H1 (cell line): ENCODE data around the gene ARHGEF6. TPM values are rescaled to one million over a fixed set of nuclear protein-coding genes. Genes with fewer than 3 reads are reported as not detected.

ENCODE experiments used
- BRCA1 ChIP-seq: IDR thresholded peaks from 2 replicates; pipeline ENCODE4 v1.6.1; 2012; ENCODE audit warnings: low read depth, low read length, improper control_type of control experiment
- CHD1 ChIP-seq: IDR thresholded peaks from 2 replicates; pipeline ENCODE4 v1.6.1; 2012; ENCODE audit warnings: low read depth, low read length, improper control_type of control experiment
- EP300 ChIP-seq, 2 experiments: IDR thresholded peaks; 1 replicate in 1 of 2; 2 replicates in 1 of 2; pipeline ENCODE4 v1.6.1; 2011 to 2012; ENCODE audit warnings: low read depth in 2 of 2, low read length in 2 of 2, mild to moderate bottlenecking in 2 of 2, borderline replicate concordance in 1 of 2, inconsistent platforms in 1 of 2, moderate library complexity in 1 of 2
- GTF2F1 ChIP-seq: IDR thresholded peaks from 2 replicates; pipeline ENCODE4 v1.6.1; 2012; ENCODE audit warnings: low read depth, low read length, improper control_type of control experiment, borderline replicate concordance
- RAD21 ChIP-seq, 2 experiments: IDR thresholded peaks in 1 of 2; conservative IDR thresholded peaks in 1 of 2; 2 replicates each; pipeline ENCODE4 v1.6.1; 2011; ENCODE audit warnings: low read depth in 2 of 2, low read length in 2 of 2, improper control_type of control experiment in 1 of 2, inconsistent platforms in 1 of 2, mild to moderate bottlenecking in 1 of 2, moderate library complexity in 1 of 2
- RBBP5 ChIP-seq: IDR thresholded peaks from 2 replicates; pipeline ENCODE4 v1.7.1; 2012; ENCODE audit warnings: low read depth, mild to moderate bottlenecking, inconsistent platforms, low read length, moderate library complexity, borderline replicate concordance
- SAP30 ChIP-seq: fragments of 300-600 bp; sonication (generic); IDR thresholded peaks from 2 replicates; pipeline ENCODE4 v1.7.1; 2012; ENCODE audit warnings: low read length, moderate library complexity, mild to moderate bottlenecking, inconsistent platforms; ENCODE audit not compliant: insufficient read depth, insufficient replicate concordance
- SIRT6 ChIP-seq: IDR thresholded peaks from one replicate; pipeline ENCODE4 v1.7.1; 2012; ENCODE audit warnings: low read length, inconsistent platforms
- SP4 ChIP-seq: IDR thresholded peaks from 2 replicates; pipeline ENCODE4 v1.6.1; 2012; ENCODE audit warnings: low read length, inconsistent platforms
- SRF ChIP-seq: IDR thresholded peaks from 2 replicates; pipeline ENCODE4 v1.6.1; 2011; ENCODE audit warnings: mild to moderate bottlenecking, low read depth, low read length, moderate library complexity
- TAF1 ChIP-seq: IDR thresholded peaks from 2 replicates; pipeline ENCODE4 v1.6.1; 2011; ENCODE audit warnings: mild to moderate bottlenecking, low read depth, low read length
- polyA plus RNA-seq, 7 experiments: library from polyadenylated mRNA; depleted of rRNA in 3 of 7; stranded (reverse) in 5 of 7; unstranded in 2 of 7; fragments of >200 nt in 5 of 7; fragments of 200-250 nt in 2 of 7; gene quantifications; 1 replicate in 5 of 7; 2 replicates in 1 of 7; 4 replicates in 1 of 7; pipeline versions ENCODE4 v1.2.1 to v1.2.3, GENCODE V29; 2011 to 2013; ENCODE audit warnings: missing spikeins in 2 of 7, mixed read lengths in 2 of 7
- total RNA-seq: library from RNA; stranded (reverse); fragmentation: NEBNext Ultra II Directional; extraction: Animal tissue kit (Norgen Biotek cat#: 25700); gene quantifications from 2 replicates; pipeline ENCODE4 v1.2.1, GENCODE V29; 2021
- TF ChIP-seq, protein P1 (sequence below): fragments of 300-600 bp; sonication (generic); IDR thresholded peaks from 2 replicates; pipeline ENCODE4 v1.7.1; 2012; ENCODE audit warnings: low read length, moderate library complexity, mild to moderate bottlenecking, inconsistent platforms; ENCODE audit not compliant: insufficient replicate concordance

ARHGEF6 gene
- total and polyA plus RNA-seq, 2 of the 8 experiments (the other 6 are each of a cell fraction or from before 2014, with no cell fraction given) = 3.6 to 3.7 TPM

DNA sequence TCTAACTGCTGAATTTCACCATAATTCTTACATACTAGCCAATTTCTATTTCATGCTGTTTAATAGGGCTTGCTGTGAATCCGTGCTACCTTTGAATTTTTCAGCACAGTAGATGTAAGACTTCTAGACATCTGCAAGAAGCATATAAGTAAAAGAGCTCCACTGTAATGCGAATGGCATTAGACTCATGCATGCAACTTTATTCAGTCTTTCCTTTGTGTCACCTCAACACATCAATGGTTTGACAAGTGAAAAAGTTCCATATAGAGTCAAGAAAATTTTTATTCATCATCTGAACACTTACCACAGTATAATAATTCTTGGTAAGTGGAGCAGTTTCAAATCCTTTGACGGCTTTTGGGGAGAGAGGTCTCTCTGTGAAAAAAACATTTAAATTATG lies 48.9 kb downstream of the ARHGEF6 start (continued):
- TF ChIP-seq, protein P1, sequence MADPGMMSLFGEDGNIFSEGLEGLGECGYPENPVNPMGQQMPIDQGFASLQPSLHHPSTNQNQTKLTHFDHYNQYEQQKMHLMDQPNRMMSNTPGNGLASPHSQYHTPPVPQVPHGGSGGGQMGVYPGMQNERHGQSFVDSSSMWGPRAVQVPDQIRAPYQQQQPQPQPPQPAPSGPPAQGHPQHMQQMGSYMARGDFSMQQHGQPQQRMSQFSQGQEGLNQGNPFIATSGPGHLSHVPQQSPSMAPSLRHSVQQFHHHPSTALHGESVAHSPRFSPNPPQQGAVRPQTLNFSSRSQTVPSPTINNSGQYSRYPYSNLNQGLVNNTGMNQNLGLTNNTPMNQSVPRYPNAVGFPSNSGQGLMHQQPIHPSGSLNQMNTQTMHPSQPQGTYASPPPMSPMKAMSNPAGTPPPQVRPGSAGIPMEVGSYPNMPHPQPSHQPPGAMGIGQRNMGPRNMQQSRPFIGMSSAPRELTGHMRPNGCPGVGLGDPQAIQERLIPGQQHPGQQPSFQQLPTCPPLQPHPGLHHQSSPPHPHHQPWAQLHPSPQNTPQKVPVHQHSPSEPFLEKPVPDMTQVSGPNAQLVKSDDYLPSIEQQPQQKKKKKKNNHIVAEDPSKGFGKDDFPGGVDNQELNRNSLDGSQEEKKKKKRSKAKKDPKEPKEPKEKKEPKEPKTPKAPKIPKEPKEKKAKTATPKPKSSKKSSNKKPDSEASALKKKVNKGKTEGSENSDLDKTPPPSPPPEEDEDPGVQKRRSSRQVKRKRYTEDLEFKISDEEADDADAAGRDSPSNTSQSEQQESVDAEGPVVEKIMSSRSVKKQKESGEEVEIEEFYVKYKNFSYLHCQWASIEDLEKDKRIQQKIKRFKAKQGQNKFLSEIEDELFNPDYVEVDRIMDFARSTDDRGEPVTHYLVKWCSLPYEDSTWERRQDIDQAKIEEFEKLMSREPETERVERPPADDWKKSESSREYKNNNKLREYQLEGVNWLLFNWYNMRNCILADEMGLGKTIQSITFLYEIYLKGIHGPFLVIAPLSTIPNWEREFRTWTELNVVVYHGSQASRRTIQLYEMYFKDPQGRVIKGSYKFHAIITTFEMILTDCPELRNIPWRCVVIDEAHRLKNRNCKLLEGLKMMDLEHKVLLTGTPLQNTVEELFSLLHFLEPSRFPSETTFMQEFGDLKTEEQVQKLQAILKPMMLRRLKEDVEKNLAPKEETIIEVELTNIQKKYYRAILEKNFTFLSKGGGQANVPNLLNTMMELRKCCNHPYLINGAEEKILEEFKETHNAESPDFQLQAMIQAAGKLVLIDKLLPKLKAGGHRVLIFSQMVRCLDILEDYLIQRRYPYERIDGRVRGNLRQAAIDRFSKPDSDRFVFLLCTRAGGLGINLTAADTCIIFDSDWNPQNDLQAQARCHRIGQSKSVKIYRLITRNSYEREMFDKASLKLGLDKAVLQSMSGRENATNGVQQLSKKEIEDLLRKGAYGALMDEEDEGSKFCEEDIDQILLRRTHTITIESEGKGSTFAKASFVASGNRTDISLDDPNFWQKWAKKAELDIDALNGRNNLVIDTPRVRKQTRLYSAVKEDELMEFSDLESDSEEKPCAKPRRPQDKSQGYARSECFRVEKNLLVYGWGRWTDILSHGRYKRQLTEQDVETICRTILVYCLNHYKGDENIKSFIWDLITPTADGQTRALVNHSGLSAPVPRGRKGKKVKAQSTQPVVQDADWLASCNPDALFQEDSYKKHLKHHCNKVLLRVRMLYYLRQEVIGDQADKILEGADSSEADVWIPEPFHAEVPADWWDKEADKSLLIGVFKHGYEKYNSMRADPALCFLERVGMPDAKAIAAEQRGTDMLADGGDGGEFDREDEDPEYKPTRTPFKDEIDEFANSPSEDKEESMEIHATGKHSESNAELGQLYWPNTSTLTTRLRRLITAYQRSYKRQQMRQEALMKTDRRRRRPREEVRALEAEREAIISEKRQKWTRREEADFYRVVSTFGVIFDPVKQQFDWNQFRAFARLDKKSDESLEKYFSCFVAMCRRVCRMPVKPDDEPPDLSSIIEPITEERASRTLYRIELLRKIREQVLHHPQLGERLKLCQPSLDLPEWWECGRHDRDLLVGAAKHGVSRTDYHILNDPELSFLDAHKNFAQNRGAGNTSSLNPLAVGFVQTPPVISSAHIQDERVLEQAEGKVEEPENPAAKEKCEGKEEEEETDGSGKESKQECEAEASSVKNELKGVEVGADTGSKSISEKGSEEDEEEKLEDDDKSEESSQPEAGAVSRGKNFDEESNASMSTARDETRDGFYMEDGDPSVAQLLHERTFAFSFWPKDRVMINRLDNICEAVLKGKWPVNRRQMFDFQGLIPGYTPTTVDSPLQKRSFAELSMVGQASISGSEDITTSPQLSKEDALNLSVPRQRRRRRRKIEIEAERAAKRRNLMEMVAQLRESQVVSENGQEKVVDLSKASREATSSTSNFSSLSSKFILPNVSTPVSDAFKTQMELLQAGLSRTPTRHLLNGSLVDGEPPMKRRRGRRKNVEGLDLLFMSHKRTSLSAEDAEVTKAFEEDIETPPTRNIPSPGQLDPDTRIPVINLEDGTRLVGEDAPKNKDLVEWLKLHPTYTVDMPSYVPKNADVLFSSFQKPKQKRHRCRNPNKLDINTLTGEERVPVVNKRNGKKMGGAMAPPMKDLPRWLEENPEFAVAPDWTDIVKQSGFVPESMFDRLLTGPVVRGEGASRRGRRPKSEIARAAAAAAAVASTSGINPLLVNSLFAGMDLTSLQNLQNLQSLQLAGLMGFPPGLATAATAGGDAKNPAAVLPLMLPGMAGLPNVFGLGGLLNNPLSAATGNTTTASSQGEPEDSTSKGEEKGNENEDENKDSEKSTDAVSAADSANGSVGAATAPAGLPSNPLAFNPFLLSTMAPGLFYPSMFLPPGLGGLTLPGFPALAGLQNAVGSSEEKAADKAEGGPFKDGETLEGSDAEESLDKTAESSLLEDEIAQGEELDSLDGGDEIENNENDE = no peak
- TF ChIP-seq SAP30 (no peak), CHD1 (no peak), SP4 (no peak), RAD21 (IDR thresholded peaks at IDR 0.05 in 1 of 2, conservative IDR thresholded peaks at IDR 0.05 in 1 of 2; ENCODE audit: low read depth in 2 of 2, low read length in 2 of 2) (no peak), GTF2F1 (no peak), BRCA1 (no peak), SIRT6 (no peak), TAF1 (no peak), RBBP5 (no peak), SRF (no peak), EP300 (IDR thresholded peaks at IDR 0.05; ENCODE audit: borderline replicate concordance in 1 of 2, low read depth in 2 of 2, low read length in 2 of 2) (no peak)
